H9 (cell line): Measurements from ENCODE around the gene STK11. TPM values are rescaled to one million over a fixed set of nuclear protein-coding genes. Genes with fewer than 3 reads are reported as not detected.

ENCODE experiments used
- DNase-seq: peaks from one replicate; pipeline ENCODE4 v3.0.0-alpha.2; 2017
- H2AFZ ChIP-seq: one replicate; pipeline ENCODE4 v1.6.1; 2013; ENCODE audit warnings: mild to moderate bottlenecking, low read length, control low read depth, moderate library complexity
- H2AK5ac ChIP-seq: 2 replicates; pipeline ENCODE4 v1.6.1; 2013; ENCODE audit warnings: low read length, control low read depth, mixed read lengths; ENCODE audit not compliant: insufficient read length
- H2BK120ac ChIP-seq: one replicate; pipeline ENCODE4 v1.6.1; 2013; ENCODE audit warnings: low read depth, mild to moderate bottlenecking, low read length, control low read depth, inconsistent platforms; ENCODE audit not compliant: poor library complexity, severe bottlenecking
- H2BK12ac ChIP-seq: 2 replicates; pipeline ENCODE4 v1.6.1; 2013; ENCODE audit warnings: low read length, control low read depth, mixed read lengths, low read depth; ENCODE audit not compliant: insufficient read length
- H2BK15ac ChIP-seq: 2 replicates; pipeline ENCODE4 v1.6.1; 2013; ENCODE audit warnings: low read depth, low read length, control low read depth
- H2BK20ac ChIP-seq: one replicate; pipeline ENCODE4 v1.6.1; 2013; ENCODE audit warnings: low read depth, mild to moderate bottlenecking, low read length, control low read depth, inconsistent platforms; ENCODE audit not compliant: poor library complexity, severe bottlenecking
- H2BK5ac ChIP-seq: 2 replicates; pipeline ENCODE4 v1.6.1; 2013; ENCODE audit warnings: low read length, control low read depth, mixed read lengths; ENCODE audit not compliant: insufficient read length
- H3K14ac ChIP-seq: 2 replicates; pipeline ENCODE4 v1.6.1; 2013; ENCODE audit warnings: low read length, control low read depth; ENCODE audit not compliant: insufficient read depth
- H3K18ac ChIP-seq: 2 replicates; pipeline ENCODE4 v1.6.1; 2013; ENCODE audit warnings: low read depth, mild to moderate bottlenecking, mixed read lengths, low read length, control low read depth; ENCODE audit not compliant: insufficient read length
- H3K23ac ChIP-seq: 2 replicates; pipeline ENCODE4 v1.6.1; 2013; ENCODE audit warnings: low read length, control low read depth, mixed read lengths, low read depth; ENCODE audit not compliant: insufficient read length
- H3K23me2 ChIP-seq: 2 replicates; pipeline ENCODE4 v1.6.1; 2013; ENCODE audit warnings: low read depth, mild to moderate bottlenecking, mixed read lengths, low read length, control low read depth; ENCODE audit not compliant: insufficient read length, poor library complexity, severe bottlenecking
- H3K27ac ChIP-seq: 2 replicates; pipeline ENCODE4 v1.5.1; 2013; ENCODE audit warnings: low read length, control low read depth, mixed read lengths, low read depth; ENCODE audit not compliant: insufficient read length
- H3K27me3 ChIP-seq: 2 replicates; pipeline ENCODE4 v1.6.1; 2013; ENCODE audit warnings: low read length, control low read depth, inconsistent platforms; ENCODE audit not compliant: insufficient read depth
- H3K4ac ChIP-seq: 2 replicates; pipeline ENCODE4 v1.6.1; 2013; ENCODE audit warnings: low read depth, mild to moderate bottlenecking, control low read depth, inconsistent platforms, low read length, moderate library complexity
- H3K4me1 ChIP-seq: 2 replicates; pipeline ENCODE4 v1.6.1; 2013; ENCODE audit warnings: low read length, control low read depth, inconsistent platforms; ENCODE audit not compliant: insufficient read depth
- H3K4me2 ChIP-seq: 2 replicates; pipeline ENCODE4 v1.6.1; 2013; ENCODE audit warnings: low read length, control low read depth, mixed read lengths; ENCODE audit not compliant: insufficient read length, insufficient read depth
- H3K56ac ChIP-seq: 2 replicates; pipeline ENCODE4 v1.6.1; 2013; ENCODE audit warnings: low read depth, mild to moderate bottlenecking, mixed read lengths, low read length, control low read depth; ENCODE audit not compliant: insufficient read length
- H3K79me1 ChIP-seq: 2 replicates; pipeline ENCODE4 v1.6.1; 2013; ENCODE audit warnings: low read depth, mild to moderate bottlenecking, moderate library complexity, low read length, control low read depth, inconsistent platforms; ENCODE audit not compliant: insufficient read depth, poor library complexity, severe bottlenecking
- H3K79me2 ChIP-seq: 2 replicates; pipeline ENCODE4 v1.6.1; 2013; ENCODE audit warnings: low read length, control low read depth, inconsistent platforms; ENCODE audit not compliant: insufficient read depth
- H3K9ac ChIP-seq: 2 replicates; pipeline ENCODE4 v1.6.1; 2013; ENCODE audit warnings: low read length, control low read depth, mixed read lengths; ENCODE audit not compliant: insufficient read length; ENCODE audit errors: extremely low read depth
- H3K9me3 ChIP-seq: one replicate; pipeline ENCODE4 v1.6.1; 2013; ENCODE audit warnings: low read depth, low read length, inconsistent platforms; ENCODE audit not compliant: control insufficient read depth
- H3T11ph ChIP-seq: one replicate; pipeline ENCODE4 v1.6.1; 2013; ENCODE audit warnings: mild to moderate bottlenecking, low read length, control low read depth, inconsistent platforms
- H4K20me1 ChIP-seq: one replicate; pipeline ENCODE4 v1.6.1; 2013; ENCODE audit not compliant: control insufficient read depth, insufficient read length, insufficient read depth
- H4K5ac ChIP-seq: 2 replicates; pipeline ENCODE4 v1.6.1; 2013; ENCODE audit warnings: low read depth, mild to moderate bottlenecking, mixed read lengths, low read length, control low read depth; ENCODE audit not compliant: insufficient read length
- H4K8ac ChIP-seq: replicated peaks from 2 replicates; pipeline ENCODE4 v1.6.1; 2013; ENCODE audit warnings: low read length, control low read depth, mixed read lengths, low read depth; ENCODE audit not compliant: insufficient read length
- H4K91ac ChIP-seq: 2 replicates; pipeline ENCODE4 v1.6.1; 2013; ENCODE audit warnings: low read depth, mild to moderate bottlenecking, moderate library complexity, mixed read lengths, low read length, control low read depth; ENCODE audit not compliant: insufficient read length
- H3K27ac Mint-ChIP-seq, 3 experiments: 2 replicates in 2 of 3; 3 replicates in 1 of 3; pipeline ENCODE4 v1.8.0; 2020 to 2021; ENCODE audit warnings: mixed read lengths in 3 of 3, mild to moderate bottlenecking in 1 of 3, moderate library complexity in 1 of 3
- H3K27me3 Mint-ChIP-seq: 2 replicates; pipeline ENCODE4 v1.8.0; 2021; ENCODE audit warnings: low read depth, mild to moderate bottlenecking, moderate library complexity, mixed read lengths
- H3K36me3 Mint-ChIP-seq, 3 experiments: 2 replicates in 2 of 3; 3 replicates in 1 of 3; pipeline ENCODE4 v1.8.0; 2020 to 2021; ENCODE audit warnings: low read depth in 3 of 3, mixed read lengths in 3 of 3; ENCODE audit not compliant: insufficient read depth in 1 of 3
- H3K4me1 Mint-ChIP-seq, 2 experiments: 2 replicates each; pipeline ENCODE4 v1.8.0; 2020; ENCODE audit warnings: mixed read lengths in 2 of 2
- H3K4me3 Mint-ChIP-seq, 2 experiments: 2 replicates in 1 of 2; 3 replicates in 1 of 2; pipeline ENCODE4 v1.8.0; 2020 to 2021; ENCODE audit warnings: mild to moderate bottlenecking in 2 of 2, mixed read lengths in 2 of 2, moderate library complexity in 1 of 2
- H3K9me3 Mint-ChIP-seq, 2 experiments: 2 replicates in 1 of 2; 3 replicates in 1 of 2; pipeline ENCODE4 v1.8.0; 2020; ENCODE audit warnings: mild to moderate bottlenecking in 2 of 2, mixed read lengths in 2 of 2, moderate library complexity in 1 of 2
- WGBS: extraction: QIAGEN DNeasy Blood & Tissue Kit; methylation state at CpG from one replicate; pipeline ENCODE4 v1.1.7; 2013; ENCODE audit warnings: missing lambda C conversion rate, low lambda C conversion rate, mixed read lengths; ENCODE audit not compliant: insufficient read length; ENCODE audit errors: extremely low coverage; 5-methylcytosine and 5-hydroxymethylcytosine counted together
- total RNA-seq: library from RNA; stranded (reverse); gene quantifications from 2 replicates; pipeline ENCODE4 v1.2.1, GENCODE V29; 2021
- TF ChIP-seq, protein P1 (sequence below): fragments of 200-600 bp; sonication (generic); conservative IDR thresholded peaks from 3 replicates; pipeline ENCODE4 v1.8.0; 2021; ENCODE audit warnings: antibody characterized with exemption, mild to moderate bottlenecking

The STK11 gene
- total RNA-seq, 1 experiment from 2014 or later: 74.3 TPM

DNA sequence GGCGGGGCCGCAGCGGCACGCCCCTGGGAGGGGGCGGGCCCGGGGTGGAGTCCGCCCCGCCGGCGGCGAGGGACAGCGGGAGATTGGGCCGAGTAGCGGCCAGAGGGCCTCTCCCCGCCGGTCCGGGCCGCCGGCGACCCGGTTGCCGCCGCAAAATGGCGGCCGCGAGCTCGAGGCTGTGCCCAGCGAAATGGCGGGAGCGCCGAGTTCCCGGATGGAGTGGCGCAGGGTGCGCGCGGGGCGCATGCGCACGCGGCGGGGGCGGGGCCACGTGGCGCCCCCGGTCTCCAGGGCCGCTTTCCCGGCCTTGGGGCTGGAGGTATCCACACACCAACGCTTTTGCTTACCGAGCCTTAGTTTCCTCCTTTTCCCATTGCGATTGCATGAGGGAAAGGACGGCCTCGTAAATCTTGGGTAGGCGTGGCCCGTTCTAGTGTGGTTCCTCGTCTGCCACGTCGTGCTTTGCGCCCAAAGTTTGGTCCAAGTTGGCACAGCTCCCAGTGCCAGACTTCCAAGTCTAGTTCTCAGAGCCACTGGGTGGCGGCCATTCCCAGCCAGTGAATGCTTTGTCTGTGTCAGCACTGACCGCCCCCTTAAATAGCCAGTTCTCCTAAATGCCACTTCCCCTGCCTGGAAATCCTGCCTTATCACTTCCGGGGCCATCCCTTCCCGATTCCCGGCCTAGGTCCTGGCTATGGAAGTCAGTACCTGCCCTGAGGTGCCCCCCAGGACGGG, 64.1 kb downstream of the STK11 start:
- H2BK12ac ChIP-seq: no peak overlapping the region

More for the DNA sequence above, 64.1 kb downstream of the STK11 start:
- Histone ChIP-seq H2BK5ac (peak overlapping the region; percentile 36), H3K4me1 (peaks cover 4% of the 10 kb centered on the region; the same call in 1 of the 2 replicates), H3K14ac (peak overlapping the region; percentile 94), H3K79me1 (peaks cover 9% of the 10 kb centered on the region), H3K9me3 (no peaks in the 10 kb centered on the region), H3K9ac (peak overlapping the region; percentile 86), H4K20me1 (no peaks in the 10 kb centered on the region), H2BK120ac (no peak overlapping the region), H3K23me2 (peaks cover 17% of the 10 kb centered on the region), H3K4me2 (peak overlapping the region; percentile 87), H3K27me3 (no peaks in the 10 kb centered on the region), H3K27ac (peak overlapping the region; percentile 10), H3K4ac (no peak overlapping the region; the same call in 1 of the 2 replicates), H2AK5ac (no peak overlapping the region), H3K23ac (no peak overlapping the region), H4K5ac (no peak overlapping the region), H4K91ac (no peak overlapping the region), H3K79me2 (peaks cover 4% of the 10 kb centered on the region; the same call in 1 of the 2 replicates), H2AFZ (no peak overlapping the region), H4K8ac (no peak overlapping the region), H3K56ac (no peak overlapping the region), H3T11ph (no peak overlapping the region), H2BK20ac (no peak overlapping the region), H3K18ac (peak overlapping the region; percentile 43), H2BK15ac (no peak overlapping the region; the same call in 1 of the 2 replicates)
- DNase-seq: peak; percentile 79
- no peaks in the 10 kb centered on the region for H3K9me3 Mint-ChIP-seq
- H3K4me3 Mint-ChIP-seq: peak overlapping the region; percentile 85 to 90
- peaks cover 13% of the 10 kb centered on the region for H3K27me3 Mint-ChIP-seq
- TF ChIP-seq, protein P1, sequence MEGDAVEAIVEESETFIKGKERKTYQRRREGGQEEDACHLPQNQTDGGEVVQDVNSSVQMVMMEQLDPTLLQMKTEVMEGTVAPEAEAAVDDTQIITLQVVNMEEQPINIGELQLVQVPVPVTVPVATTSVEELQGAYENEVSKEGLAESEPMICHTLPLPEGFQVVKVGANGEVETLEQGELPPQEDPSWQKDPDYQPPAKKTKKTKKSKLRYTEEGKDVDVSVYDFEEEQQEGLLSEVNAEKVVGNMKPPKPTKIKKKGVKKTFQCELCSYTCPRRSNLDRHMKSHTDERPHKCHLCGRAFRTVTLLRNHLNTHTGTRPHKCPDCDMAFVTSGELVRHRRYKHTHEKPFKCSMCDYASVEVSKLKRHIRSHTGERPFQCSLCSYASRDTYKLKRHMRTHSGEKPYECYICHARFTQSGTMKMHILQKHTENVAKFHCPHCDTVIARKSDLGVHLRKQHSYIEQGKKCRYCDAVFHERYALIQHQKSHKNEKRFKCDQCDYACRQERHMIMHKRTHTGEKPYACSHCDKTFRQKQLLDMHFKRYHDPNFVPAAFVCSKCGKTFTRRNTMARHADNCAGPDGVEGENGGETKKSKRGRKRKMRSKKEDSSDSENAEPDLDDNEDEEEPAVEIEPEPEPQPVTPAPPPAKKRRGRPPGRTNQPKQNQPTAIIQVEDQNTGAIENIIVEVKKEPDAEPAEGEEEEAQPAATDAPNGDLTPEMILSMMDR: no peak
- H3K4me1 Mint-ChIP-seq: peaks cover 58 to 66% of the 10 kb centered on the region in 2 experiments
- peaks cover 36 to 54% (median 45%) of the 10 kb centered on the region in 3 experiments for H3K36me3 Mint-ChIP-seq
- peak overlapping the region; percentile 95 to 99 (median 95) for H3K27ac Mint-ChIP-seq
- WGBS: no CpG with 5 or more reads among the region's 64 CpGs
